Cardiac muscle cell (in vitro differentiated cells and primary cell): Measurements from ENCODE around the gene SHROOM1. TPM values are rescaled to one million over a fixed set of nuclear protein-coding genes. Genes with fewer than 3 reads are reported as not detected.

Source experiments
- DNase-seq, 2 donors: peaks; one replicate each; pipeline versions ENCODE4 v3.0.0 to v3.0.0-alpha.2; 2010 to 2017; ENCODE audit warnings: low read depth in 1 of 2, low spot score in 1 of 2
- H3K27ac ChIP-seq: fragments of 200-600 bp; sonication (generic); 2 replicates; pipeline ENCODE4 v1.5.1; 2016
- H3K27me3 ChIP-seq: fragments of 200-600 bp; sonication (generic); 2 replicates; pipeline ENCODE4 v1.6.0; 2016; ENCODE audit warnings: control low read depth
- H3K36me3 ChIP-seq: fragments of 200-600 bp; sonication (generic); 2 replicates; pipeline ENCODE4 v1.5.1; 2016; ENCODE audit warnings: control low read depth
- H3K4me1 ChIP-seq: fragments of 200-600 bp; sonication (generic); 2 replicates; pipeline ENCODE4 v1.8.1; 2017; ENCODE audit warnings: low read depth, mild to moderate bottlenecking, mixed run types
- H3K4me3 ChIP-seq: fragments of 200-600 bp; sonication (generic); 2 replicates; pipeline ENCODE4 v1.5.1; 2016; ENCODE audit warnings: mild to moderate bottlenecking
- H3K9me3 ChIP-seq: fragments of 200-600 bp; sonication (generic); 2 replicates; pipeline ENCODE4 v1.5.1; 2017; ENCODE audit warnings: low read depth, mild to moderate bottlenecking, control low read depth
- CTCF ChIP-seq: IDR thresholded peaks from 2 replicates; pipeline ENCODE4 v1.5.1; 2012; ENCODE audit warnings: low read depth, mild to moderate bottlenecking, low read length
- polyA plus RNA-seq: library from polyadenylated mRNA; unstranded; fragments of >200 nt; fragmentation: Nextera tagmentation; extraction: Ambion mirVana; gene quantifications from 2 replicates; pipeline ENCODE4 v1.2.1, GENCODE V29; 2016
- total RNA-seq: library from RNA; depleted of rRNA; stranded (reverse); fragments of >200 nt; gene quantifications from 2 replicates; pipeline ENCODE4 v1.2.3, GENCODE V29; 2016

Gene SHROOM1
- total and polyA plus RNA-seq, 2 experiments from 2014 or later = 9.8 to 13.3 TPM

GRCh38 chr5:132849347-132849746 is 18.9 kb upstream of the SHROOM1 start:
- H3K27ac ChIP-seq = no peak overlapping the region
- DNase-seq = no peak
- H3K4me3 ChIP-seq = no peak overlapping the region
- no peaks in the 10 kb centered on the region for H3K27me3 ChIP-seq
- H3K36me3 ChIP-seq = no peaks in the 10 kb centered on the region
- H3K4me1 ChIP-seq = peaks cover 4% of the 10 kb centered on the region
- no peak for TF ChIP-seq CTCF
- H3K9me3 ChIP-seq = no peaks in the 10 kb centered on the region

DNA sequence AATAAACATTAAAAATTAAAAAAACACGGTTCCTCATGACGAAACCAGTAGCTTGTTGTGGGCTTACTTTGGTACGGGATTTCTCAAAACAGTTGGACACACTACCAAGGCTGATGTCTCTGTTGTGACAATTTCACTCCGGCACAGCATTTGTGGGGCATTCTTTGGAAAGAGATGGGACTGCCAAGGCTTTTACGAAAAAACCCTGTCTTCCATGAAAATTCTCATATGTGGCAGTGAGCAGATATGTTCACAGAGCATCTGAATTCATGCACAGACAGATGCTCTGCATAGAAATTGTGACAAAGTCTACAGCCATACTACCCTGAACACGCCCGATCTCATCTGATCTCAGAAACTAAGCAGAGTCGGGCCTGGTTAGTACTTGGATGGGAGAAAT is 17.8 kb upstream of the SHROOM1 start:
- Histone ChIP-seq H3K27me3 (no peaks in the 10 kb centered on the region), H3K27ac (no peak overlapping the region), H3K36me3 (no peaks in the 10 kb centered on the region), H3K4me1 (no peaks in the 10 kb centered on the region), H3K4me3 (no peak overlapping the region), H3K9me3 (no peaks in the 10 kb centered on the region)
- no peak for TF ChIP-seq CTCF
- DNase-seq = no peak

DNA sequence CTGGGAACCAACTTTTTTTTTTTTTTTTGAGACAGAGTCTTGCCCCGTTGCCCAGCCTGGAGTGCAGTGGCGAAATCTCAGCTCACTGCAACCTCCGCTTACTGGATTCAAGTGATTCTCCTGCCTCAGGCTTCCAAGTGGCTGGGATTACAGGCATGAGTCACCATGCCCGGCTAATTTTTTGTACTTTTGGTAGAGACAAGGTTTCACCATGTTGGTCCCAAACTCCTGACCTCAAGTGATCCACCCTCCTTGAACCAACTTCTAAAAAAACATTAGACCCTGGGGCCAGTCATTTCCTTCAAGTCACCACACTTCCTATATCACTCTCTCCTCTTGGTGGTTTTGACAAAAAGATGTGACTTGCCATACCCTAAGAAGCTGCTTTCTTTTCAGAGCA is 10.9 kb upstream of the SHROOM1 start:
- Histone ChIP-seq H3K9me3 (no peaks in the 10 kb centered on the region), H3K27me3 (no peaks in the 10 kb centered on the region), H3K4me3 (no peak overlapping the region), H3K27ac (no peak overlapping the region), H3K36me3 (no peaks in the 10 kb centered on the region), H3K4me1 (no peaks in the 10 kb centered on the region)
- no peak for TF ChIP-seq CTCF
- DNase-seq = peak in 1 of 2 donors; percentile 65

- DNase-seq = no peak
- Histone ChIP-seq H3K4me1 (no peaks in the 10 kb centered on the region), H3K27me3 (no peaks in the 10 kb centered on the region)
Measured at GRCh38 chr5:132840896-132841295, 10.4 kb upstream of the SHROOM1 start.

DNA sequence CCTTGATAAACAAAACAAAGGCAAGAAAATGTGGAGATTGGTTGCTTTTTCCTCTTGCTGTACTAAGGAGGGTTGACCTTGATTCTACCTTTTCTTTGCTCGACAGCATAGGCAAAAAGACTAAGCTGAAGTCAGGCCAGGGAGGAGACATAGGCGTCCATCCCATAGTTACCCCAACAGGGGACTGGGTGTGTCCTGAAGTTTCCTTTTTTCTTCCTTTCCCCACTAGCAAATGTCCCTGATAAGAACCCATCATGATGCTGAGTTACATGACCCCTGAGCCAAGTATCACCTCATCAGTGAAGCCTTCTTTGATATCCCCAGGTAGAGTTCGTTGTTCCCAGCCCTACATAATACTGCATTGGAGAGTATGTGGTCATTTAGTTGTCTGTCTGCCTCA is 9.9 kb upstream of the SHROOM1 start:
- Histone ChIP-seq H3K9me3 (no peaks in the 10 kb centered on the region), H3K36me3 (no peaks in the 10 kb centered on the region), H3K4me1 (no peaks in the 10 kb centered on the region), H3K4me3 (no peak overlapping the region), H3K27ac (peak overlapping the region; percentile 49), H3K27me3 (no peaks in the 10 kb centered on the region)
- no peak for TF ChIP-seq CTCF
- no peak for DNase-seq

More at GRCh38 chr5:132840896-132841295, 10.4 kb upstream of the SHROOM1 start:
- TF ChIP-seq CTCF = no peak
- H3K9me3 ChIP-seq = no peaks in the 10 kb centered on the region
- no peak overlapping the region for H3K27ac ChIP-seq
- H3K4me3 ChIP-seq = no peak overlapping the region
- H3K36me3 ChIP-seq = no peaks in the 10 kb centered on the region
